ENCODE data around the gene BMP5.
"Not testable (repeated sequence)": the region's sequence is repeated elsewhere in the genome, so short reads cannot be mapped to it uniquely, and the experiment has no call there.

The BMP5 gene

GRCh38 chr6:55875400-55875799, at the start of gene BMP5:
Gene BMP5 (minus strand): TSS chr6:55875590. CDS start chr6:55874865, 725 bp downstream.
- no peak for DNase-seq

- no peak for DNase-seq
Observed at GRCh38 chr6:55922406-55922805, 47.0 kb upstream of the BMP5 start.

- no peak for DNase-seq
Observed at GRCh38 chr6:55919716-55920308, 44.4 kb upstream of the BMP5 start.

GRCh38 chr6:55918639-55919038, 43.2 kb upstream of the BMP5 start:
- no peak for DNase-seq

- DNase-seq: no peak
Observed at GRCh38 chr6:55917751-55918415, 42.5 kb upstream of the BMP5 start.

GRCh38 chr6:55916188-55916587, 40.8 kb upstream of the BMP5 start:
- no peak for DNase-seq

GRCh38 chr6:55913228-55914195, 38.1 kb upstream of the BMP5 start:
- DNase-seq: peak; percentile 42 to 56

- DNase-seq: not testable (repeated sequence)
Observed at GRCh38 chr6:55910466-55910865, 35.1 kb upstream of the BMP5 start.

GRCh38 chr6:55909911-55910310, 34.5 kb upstream of the BMP5 start:
- not testable (repeated sequence) for DNase-seq

GRCh38 chr6:55902796-55903195, 27.4 kb upstream of the BMP5 start:
- DNase-seq: no peak

GRCh38 chr6:55901765-55902270, 26.4 kb upstream of the BMP5 start:
- no peak for DNase-seq

- DNase-seq: no peak
Observed at GRCh38 chr6:55898342-55898741, 23.0 kb upstream of the BMP5 start.

GRCh38 chr6:55897346-55897745, 22.0 kb upstream of the BMP5 start:
- DNase-seq: no peak

- no peak for DNase-seq
Observed at GRCh38 chr6:55895972-55896730, 20.8 kb upstream of the BMP5 start.

GRCh38 chr6:55892749-55893357, 17.5 kb upstream of the BMP5 start:
- no peak for DNase-seq

- no peak for DNase-seq
Observed at GRCh38 chr6:55888917-55889316, 13.5 kb upstream of the BMP5 start.

GRCh38 chr6:55886185-55886836, 10.9 kb upstream of the BMP5 start:
- DNase-seq: peak; percentile 27 to 56

GRCh38 chr6:55882718-55883569, 7.6 kb upstream of the BMP5 start:
- DNase-seq: no peak

GRCh38 chr6:55877283-55877682, 1.9 kb upstream of the BMP5 start:
- no peak for DNase-seq

GRCh38 chr6:55874316-55874715, 1.1 kb downstream of the BMP5 start:
- no peak for DNase-seq

GRCh38 chr6:55872866-55873265, 2.5 kb downstream of the BMP5 start:
- no peak for DNase-seq

Measured in Kasumi-1 (cell line).